NCI-H226 (cell line): ENCODE measurements around the gene DOP1A.

Experiments
- DNase-seq: peaks from one replicate; pipeline ENCODE4 v3.0.0-alpha.2; 2015

Gene DOP1A

DNA sequence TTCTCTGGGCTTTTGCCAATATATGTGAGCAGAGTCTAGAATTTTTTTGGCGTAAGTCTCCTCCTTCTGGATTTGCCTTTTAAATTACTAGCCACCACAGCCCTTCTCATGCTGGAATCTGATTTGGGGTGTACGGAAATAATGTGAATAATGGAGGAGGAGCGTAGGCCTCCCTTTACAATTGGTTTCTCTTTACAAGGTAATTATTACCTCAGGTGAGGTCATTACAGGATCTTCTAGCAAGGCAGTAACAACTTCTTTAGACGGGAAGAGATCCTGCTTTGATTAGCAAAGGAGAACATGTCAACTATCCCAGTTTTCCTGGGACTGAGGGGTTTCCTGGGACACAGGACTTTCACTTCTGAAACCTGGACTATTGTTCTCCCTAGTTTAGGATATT, 134.6 kb downstream of the DOP1A start:
- DNase-seq = no peak

DNA sequence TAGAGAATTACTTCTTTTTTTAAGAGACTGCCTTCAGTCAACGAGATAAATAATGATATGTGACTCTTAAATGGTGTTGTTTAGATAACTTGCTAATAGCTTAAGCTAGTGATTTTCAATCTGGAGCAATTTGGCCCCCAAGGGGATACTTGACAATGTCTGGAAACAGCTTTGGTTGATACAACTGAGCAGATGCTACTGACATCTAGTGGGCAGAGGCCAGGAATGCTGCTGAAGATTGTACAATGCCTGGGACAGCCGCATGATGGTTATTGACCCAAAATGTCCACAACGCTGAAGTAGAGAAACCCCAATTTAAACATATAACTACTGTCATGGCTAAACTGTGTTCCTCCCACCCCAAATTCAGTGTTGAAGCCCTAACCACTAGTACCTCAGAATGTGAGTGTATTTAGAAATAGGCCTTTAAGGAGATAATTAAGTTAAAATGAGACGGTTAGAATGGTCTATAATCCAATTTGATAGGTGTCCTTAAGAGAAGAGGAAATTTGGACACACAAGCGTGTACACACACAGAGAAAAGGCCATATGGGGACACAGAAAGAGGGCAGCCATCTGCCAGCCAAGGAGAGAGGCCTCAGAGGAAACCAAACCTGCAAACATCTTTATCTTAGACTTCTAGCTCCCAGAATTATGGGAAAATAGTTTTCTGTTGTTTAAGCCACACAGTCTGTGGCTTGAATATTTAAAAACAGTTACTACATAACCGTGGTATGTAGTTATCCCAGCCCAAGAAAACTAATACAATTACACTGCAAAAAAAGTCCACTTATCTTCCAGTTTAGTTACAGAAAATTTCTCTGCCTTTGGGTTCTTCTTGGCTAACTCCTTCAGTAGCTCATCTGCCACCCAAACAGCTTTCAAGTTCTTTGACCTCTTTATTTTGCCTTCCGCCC, 147.9 kb downstream of the DOP1A start:
- DNase-seq = peak; percentile 47

DNA sequence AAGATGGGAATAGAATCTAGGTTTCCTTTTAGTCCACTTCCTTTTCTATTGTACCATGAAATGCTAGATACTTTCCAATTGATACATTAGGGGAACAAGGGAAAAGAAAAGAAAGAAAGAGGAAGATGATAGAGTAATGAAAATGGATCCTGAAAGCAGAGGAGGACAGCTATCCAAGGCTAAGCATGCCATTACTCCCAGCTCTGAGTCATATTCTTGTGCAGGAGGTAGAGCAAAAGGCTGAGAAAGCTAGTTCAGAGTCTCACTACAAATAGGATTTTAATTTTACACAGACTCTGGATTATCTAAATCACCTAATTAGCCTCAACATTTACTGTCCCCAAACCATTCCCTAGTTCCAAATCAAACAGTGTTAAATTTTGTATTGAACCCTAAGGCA, 149.3 kb downstream of the DOP1A start:
- DNase-seq = peak; percentile 46
